ENCODE measurements around the gene SPIB.
"Not testable (repeated sequence)": the region's sequence is repeated elsewhere in the genome, so short reads cannot be mapped to it uniquely, and the experiment has no call there.

The SPIB gene

GRCh38 chr19:50419580-50420035 is 870 bp downstream of the SPIB start:
- no peak for DNase-seq

- DNase-seq = no peak
Measured at GRCh38 chr19:50420127-50420526, 1.4 kb downstream of the SPIB start.

GRCh38 chr19:50420808-50421207 is 2.1 kb downstream of the SPIB start:
- DNase-seq = no peak

- DNase-seq = no peak
Measured at GRCh38 chr19:50422397-50423278, 3.9 kb downstream of the SPIB start.

- no peak for DNase-seq
Measured at GRCh38 chr19:50423279-50424113, 4.8 kb downstream of the SPIB start.

- no peak for DNase-seq
Measured at GRCh38 chr19:50425581-50425980, 6.8 kb downstream of the SPIB start.

- no peak for DNase-seq
Measured at GRCh38 chr19:50427318-50427925, 8.7 kb downstream of the SPIB start.

- DNase-seq = peak; percentile 11
Measured at GRCh38 chr19:50427997-50428425, 9.3 kb downstream of the SPIB start.

GRCh38 chr19:50428772-50429463 is 10.2 kb downstream of the SPIB start:
- no peak for DNase-seq

GRCh38 chr19:50430888-50431342 is 12.2 kb downstream of the SPIB start:
- peak; percentile 43 for DNase-seq

GRCh38 chr19:50431343-50432220 is 12.8 kb downstream of the SPIB start:
- peak; percentile 74 for DNase-seq

GRCh38 chr19:50432221-50433028 is 13.7 kb downstream of the SPIB start, which contains the start of gene MYBPC2:
MYBPC2 (plus strand) TSS chr19:50432892; CDS start chr19:50432954, 62 bp downstream.
- peak; percentile 12 for DNase-seq

GRCh38 chr19:50433201-50434180 is 14.8 kb downstream of the SPIB start:
- DNase-seq = no peak

- DNase-seq = no peak
Measured at GRCh38 chr19:50434525-50434924, 15.8 kb downstream of the SPIB start.

GRCh38 chr19:50435221-50435620 is 16.5 kb downstream of the SPIB start:
- DNase-seq = no peak

- no peak for DNase-seq
Measured at GRCh38 chr19:50435627-50436026, 16.9 kb downstream of the SPIB start.

- no peak for DNase-seq
Measured at GRCh38 chr19:50437862-50438449, 19.2 kb downstream of the SPIB start.

GRCh38 chr19:50439130-50439529 is 20.4 kb downstream of the SPIB start:
- not testable (repeated sequence) for DNase-seq

GRCh38 chr19:50444059-50444458 is 25.3 kb downstream of the SPIB start:
- no peak for DNase-seq
